GM12878 (cell line): ENCODE measurements around the gene RSBN1L. TPM values are rescaled to one million over a fixed set of nuclear protein-coding genes. Genes with fewer than 3 reads are reported as not detected.

Source experiments
- ATAC-seq: fragments of 200-7000 bp; cut with Tn5 transposase; 3 replicates; pipeline ENCODE4 v1.9.1; 2020; ENCODE audit warnings: mild to moderate bottlenecking, moderate library complexity
- BruUV-seq: library from RNA; stranded (reverse); fragments of 400-500 nt; replicated peaks from 2 replicates; lab custom pipeline; 2021; lab: Mats Ljungman, UMichigan
- CTCF ChIA-PET: fragments of 300-600 bp; sonication (Branson Sonifier 250); formaldehyde crosslinking; extraction: SDS; loops from one replicate; lab custom pipeline; 2021; ENCODE audit warnings: inconsistent platforms; lab: Yijun Ruan, JAX
- POLR2A ChIA-PET: fragments of 350-600 bp; formaldehyde crosslinking; extraction: SDS; loops from one replicate; lab custom pipeline; 2021; ENCODE audit warnings: inconsistent platforms; lab: Charles Lee
- RAD21 ChIA-PET: fragments of 300-600 bp; sonication (Branson Sonifier 250); formaldehyde crosslinking; loops from one replicate; lab custom pipeline; 2023; ENCODE audit warnings: antibody characterized with exemption; ENCODE audit not compliant: unreplicated experiment; lab: Charles Lee
- SMC1A ChIA-PET: fragments of 300-600 bp; sonication (Branson Sonifier 250); formaldehyde crosslinking; loops from one replicate; lab custom pipeline; 2023; ENCODE audit not compliant: unreplicated experiment, uncharacterized antibody; lab: Charles Lee
- DNase-seq: peaks from one replicate; pipeline ENCODE4 v3.0.0-alpha.2; 2011; ENCODE audit warnings: low read depth, low spot score
- FAIRE-seq: peaks from 3 replicates; lab custom pipeline; 2011; peaks lifted over from hg19 to GRCh38; lab: Jason Lieb, UNC
- H2AFZ ChIP-seq: 2 replicates; pipeline ENCODE4 v1.6.0; 2011; ENCODE audit warnings: low read depth, low read length, control low read depth; ENCODE audit not compliant: control insufficient read depth
- H3K27ac ChIP-seq: 2 replicates; pipeline ENCODE4 v1.5.1; 2011; ENCODE audit warnings: control low read depth; ENCODE audit not compliant: control insufficient read depth, insufficient read depth
- H3K27me3 ChIP-seq, 2 experiments: replicated peaks in 1 of 2; 2 replicates each; pipeline versions ENCODE4 v1.6.0 to v1.6.1; 2011; ENCODE audit warnings: low read length in 1 of 2; ENCODE audit not compliant: control insufficient read depth in 2 of 2, insufficient read depth in 2 of 2
- H3K36me3 ChIP-seq, 2 experiments: 2 replicates each; pipeline ENCODE4 v1.5.1; 2011; ENCODE audit warnings: low read length in 1 of 2; ENCODE audit not compliant: control insufficient read depth in 2 of 2, insufficient read depth in 2 of 2
- H3K4me1 ChIP-seq: 2 replicates; pipeline ENCODE4 v1.6.1; 2011; ENCODE audit warnings: mild to moderate bottlenecking, low read length, moderate library complexity, mixed read lengths; ENCODE audit not compliant: control insufficient read depth, insufficient read depth
- H3K4me2 ChIP-seq: 2 replicates; pipeline ENCODE4 v1.6.0; 2011; ENCODE audit warnings: control low read depth; ENCODE audit not compliant: control insufficient read depth, insufficient read depth
- H3K4me3 ChIP-seq: fragments of 200-600 bp; sonication (generic); 2 replicates; pipeline ENCODE4 v1.5.1; 2016
- H3K79me2 ChIP-seq: 2 replicates; pipeline ENCODE4 v1.6.0; 2011; ENCODE audit warnings: low read length; ENCODE audit not compliant: control insufficient read depth, insufficient read depth
- H3K9ac ChIP-seq: 2 replicates; pipeline ENCODE4 v1.8.0; 2011; ENCODE audit warnings: low read length, control low read depth, mixed read lengths; ENCODE audit not compliant: control insufficient read depth, insufficient read depth
- H3K9me3 ChIP-seq: replicated peaks from 3 replicates; pipeline ENCODE4 v1.5.1; 2011; ENCODE audit warnings: mild to moderate bottlenecking, low read length; ENCODE audit not compliant: control insufficient read depth, insufficient read depth
- H4K20me1 ChIP-seq: 2 replicates; pipeline ENCODE4 v1.6.0; 2011; ENCODE audit not compliant: control insufficient read depth, insufficient read depth
- CBX5 ChIP-seq: sonication (generic); IDR thresholded peaks from 2 replicates; pipeline ENCODE4 v1.6.1; 2016; ENCODE audit warnings: low read depth, moderate library complexity, mild to moderate bottlenecking, inconsistent platforms
- EED ChIP-seq: sonication (generic); IDR thresholded peaks from 2 replicates; pipeline ENCODE4 v1.6.1; 2016; ENCODE audit warnings: antibody characterized with exemption, low read depth
- HSF1 ChIP-seq: fragments of 150-350 bp; IDR thresholded peaks from 2 replicates; pipeline ENCODE4 v1.6.1; 2014; ENCODE audit warnings: mild to moderate bottlenecking, low read depth, low read length
- IKZF2 ChIP-seq, 2 experiments: fragments of 450-650 bp; IDR thresholded peaks; 2 replicates each; pipeline ENCODE4 v1.6.1; 2017; ENCODE audit warnings: mild to moderate bottlenecking in 2 of 2, moderate library complexity in 2 of 2
- NFXL1 ChIP-seq: fragments of 450-650 bp; IDR thresholded peaks from 2 replicates; pipeline ENCODE4 v1.6.1; 2017; ENCODE audit warnings: antibody characterized with exemption, mild to moderate bottlenecking, borderline replicate concordance
- POLR2AphosphoS2 ChIP-seq: IDR thresholded peaks from 2 replicates; pipeline ENCODE4 v1.6.1; 2011; ENCODE audit warnings: low read depth, mild to moderate bottlenecking, low read length, improper control_type of control experiment, moderate library complexity
- POU2F2 ChIP-seq: IDR thresholded peaks from 3 replicates; pipeline ENCODE4 v1.6.1; 2011; ENCODE audit warnings: low read depth, mild to moderate bottlenecking, low read length, borderline replicate concordance
- RAD51 ChIP-seq: fragments of 450-650 bp; IDR thresholded peaks from 2 replicates; pipeline ENCODE4 v1.6.1; 2016; ENCODE audit warnings: moderate library complexity, mild to moderate bottlenecking, inconsistent platforms
- TCF7 ChIP-seq: IDR thresholded peaks from 2 replicates; pipeline ENCODE4 v1.6.1; 2014; ENCODE audit warnings: antibody characterized with exemption, borderline replicate concordance
- WRNIP1 ChIP-seq: IDR thresholded peaks from 2 replicates; pipeline ENCODE4 v1.6.1; 2011; ENCODE audit warnings: low read depth, low read length, improper control_type of control experiment, borderline replicate concordance
- WGBS: methylation state at CpG from one replicate; pipeline ENCODE4 v1.1.6; 2016; ENCODE audit warnings: low lambda C conversion rate; ENCODE audit not compliant: insufficient replicate concordance, insufficient coverage; ENCODE audit errors: missing lambda C conversion rate; 5-methylcytosine and 5-hydroxymethylcytosine counted together
- in situ Hi-C: fragments of 300-500 bp; cut with MboI; formaldehyde crosslinking; loops from 9 replicates; pipeline ENCODE4 v1.14.3; 2018; ENCODE audit warnings: mixed read lengths
- intact Hi-C: fragments of 100-400 bp; cut with micrococcal nuclease; formaldehyde crosslinking; loops from one replicate; pipeline ENCODE4 v1.14.2; 2022; ENCODE audit not compliant: unreplicated experiment
- polyA plus RNA-seq, 11 experiments: library from polyadenylated mRNA; depleted of rRNA in 4 of 11; unstranded in 6 of 11; stranded (reverse) in 5 of 11; fragments of >200 nt; fragmentation: Nextera tagmentation in 4 of 11; fragmentation: Illumina TruSeq in 1 of 11; extraction: Ambion mirVana in 4 of 11; extraction: Trizol in 1 of 11; gene quantifications; 1 replicate in 1 of 11; 2 replicates in 10 of 11; pipeline versions ENCODE4 v1.2.1 to v1.2.3, GENCODE V29; 2011 to 2016; ENCODE audit warnings: inconsistent platforms in 2 of 11, missing spikeins in 2 of 11, low read depth in 1 of 11
- total RNA-seq, 4 experiments: library from RNA; depleted of rRNA in 3 of 4; stranded (reverse); fragments of >200 nt in 3 of 4; fragmentation: Illumina TruSeq in 1 of 4; extraction: Trizol in 1 of 4; gene quantifications; 2 replicates each; pipeline versions ENCODE4 v1.2.1 to v1.2.3, GENCODE V29; 2013 to 2021

Gene RSBN1L
- total and polyA plus RNA-seq, 10 of the 15 experiments (the other 5 are each of a cell fraction or from before 2014, with no cell fraction given), result 4.5 to 23.7 (median 10.3) TPM

GRCh38 chr7:77831953-77832352, 135.7 kb downstream of the RSBN1L start:
- FAIRE-seq, result no peak
- no peak for DNase-seq
- no peak overlapping the region for H3K27ac ChIP-seq
- no peaks in the 10 kb centered on the region for H4K20me1 ChIP-seq
- ChIA-PET CTCF (interaction anchor here (0.6 to 0.8 kb wide), 2 partner anchors 9 to 12 kb away, joined by 3 read pairs; no protein-coding TSS in a partner anchor), RAD21 (no interaction called here), POLR2A (interaction anchor here (1.8 kb wide), 1 partner anchor 9 kb away, joined by 5 read pairs; no protein-coding TSS in a partner anchor), SMC1A (interaction anchor here (2.0 kb wide), 1 partner anchor 9 kb away, joined by 8 read pairs; no protein-coding TSS in a partner anchor)
- in situ Hi-C loops (no loop called here), intact Hi-C loops (no loop called here)
- ATAC-seq, result no peak
- no peaks in the 10 kb centered on the region for H3K27me3 ChIP-seq
- H3K4me2 ChIP-seq, result no peak overlapping the region
- no TSS peak for BruUV-seq
- no peak overlapping the region for H2AFZ ChIP-seq
- WGBS, result 93% methylated on average over 1 of the region's 1 CpG
- no peak for TF ChIP-seq CBX5
- no peak for TF ChIP-seq POU2F2
- TF ChIP-seq POLR2AphosphoS2, result no peak
- TF ChIP-seq RAD51, result no peak
- TF ChIP-seq IKZF2 (IDR thresholded peaks at IDR 0.05), result no peak
- no peak for TF ChIP-seq TCF7
- no peak for TF ChIP-seq WRNIP1
- no peak for TF ChIP-seq HSF1
- TF ChIP-seq NFXL1, result no peak
- TF ChIP-seq EED, result no peak
- peaks cover 23% of the 10 kb centered on the region for H3K79me2 ChIP-seq
- peaks cover 0 to 2% of the 10 kb centered on the region in 2 experiments; a peak in 1 of 4 replicates for H3K36me3 ChIP-seq
- no peak overlapping the region for H3K9ac ChIP-seq
- H3K9me3 ChIP-seq, result peaks cover 2% of the 10 kb centered on the region; the same call in 1 of the 3 replicates
- H3K4me3 ChIP-seq, result no peak overlapping the region
- H3K4me1 ChIP-seq, result peaks cover 8% of the 10 kb centered on the region; the same call in 1 of the 2 replicates

Other genes starting within 250 kb of the RSBN1L start
- 17.8 and 22.4 TPM in 2 replicates for gene PTPN12, start 159.2 kb upstream of the RSBN1L start, total RNA-seq (2014; rRNA removed)
- 23.7 and 26.3 TPM in 2 replicates for gene PTPN12, start 159.2 kb upstream of the RSBN1L start, total RNA-seq (2014; rRNA removed; fragmentation: Illumina TruSeq; extraction: Trizol)
- gene PTPN12, start 159.2 kb upstream of the RSBN1L start, total RNA-seq (2021), result 35.1 and 35.8 TPM in 2 replicates
- gene PTPN12, start 159.2 kb upstream of the RSBN1L start, polyA plus RNA-seq (2011; rRNA removed), result 43.1 and 45.7 TPM in 2 replicates
- 52.9 and 63.3 TPM in 2 replicates for gene PTPN12, start 159.2 kb upstream of the RSBN1L start, polyA plus RNA-seq (2014; fragmentation: Illumina TruSeq; extraction: Trizol)
- 10 to 100 TPM; 12.3 to 12.6 TPM for gene PTPN12, start 159.2 kb upstream of the RSBN1L start, polyA plus RNA-seq (2014; fragmentation: Nextera tagmentation; extraction: Ambion mirVana)
- 16.6 and 16.9 TPM in 2 replicates for gene PTPN12, start 159.2 kb upstream of the RSBN1L start, polyA plus RNA-seq (2014; rRNA removed)
- gene PTPN12, start 159.2 kb upstream of the RSBN1L start, polyA plus RNA-seq (2016; fragmentation: Nextera tagmentation; extraction: Ambion mirVana), result 1 to 10 TPM; 6.6 to 7.1 TPM
- gene TMEM60, start 102.0 kb downstream of the RSBN1L start, total RNA-seq (2014; rRNA removed), result 15.5 and 21.0 TPM in 2 replicates
- 20.1 and 21.3 TPM in 2 replicates for gene TMEM60, start 102.0 kb downstream of the RSBN1L start, total RNA-seq (2014; rRNA removed; fragmentation: Illumina TruSeq; extraction: Trizol)
- 12.8 and 13.2 TPM in 2 replicates for gene TMEM60, start 102.0 kb downstream of the RSBN1L start, total RNA-seq (2021)
- gene TMEM60, start 102.0 kb downstream of the RSBN1L start, polyA plus RNA-seq (2011; rRNA removed), result 36.3 and 48.0 TPM in 2 replicates
- gene TMEM60, start 102.0 kb downstream of the RSBN1L start, polyA plus RNA-seq (2014; fragmentation: Illumina TruSeq; extraction: Trizol), result 20.9 and 24.3 TPM in 2 replicates
- 10 to 100 TPM; 75.6 to 94.2 TPM for gene TMEM60, start 102.0 kb downstream of the RSBN1L start, polyA plus RNA-seq (2014; fragmentation: Nextera tagmentation; extraction: Ambion mirVana)
- gene TMEM60, start 102.0 kb downstream of the RSBN1L start, polyA plus RNA-seq (2014; rRNA removed), result 18.8 and 25.7 TPM in 2 replicates
- gene TMEM60, start 102.0 kb downstream of the RSBN1L start, polyA plus RNA-seq (2016; fragmentation: Nextera tagmentation; extraction: Ambion mirVana), result 10 to 100 TPM; 34.8 to 36.0 TPM
- 29.2 and 35.3 TPM in 2 replicates for gene PHTF2, start 102.3 kb downstream of the RSBN1L start, total RNA-seq (2014; rRNA removed)
- 35.1 and 35.7 TPM in 2 replicates for gene PHTF2, start 102.3 kb downstream of the RSBN1L start, total RNA-seq (2014; rRNA removed; fragmentation: Illumina TruSeq; extraction: Trizol)
- 30.4 and 33.6 TPM in 2 replicates for gene PHTF2, start 102.3 kb downstream of the RSBN1L start, total RNA-seq (2021)
- gene PHTF2, start 102.3 kb downstream of the RSBN1L start, polyA plus RNA-seq (2011; rRNA removed), result 41.8 and 69.0 TPM in 2 replicates
- 40.3 and 50.4 TPM in 2 replicates for gene PHTF2, start 102.3 kb downstream of the RSBN1L start, polyA plus RNA-seq (2014; fragmentation: Illumina TruSeq; extraction: Trizol)
- gene PHTF2, start 102.3 kb downstream of the RSBN1L start, polyA plus RNA-seq (2014; fragmentation: Nextera tagmentation; extraction: Ambion mirVana), result 10 to 100 TPM; 12.9 to 14.1 TPM
- 22.0 and 23.8 TPM in 2 replicates for gene PHTF2, start 102.3 kb downstream of the RSBN1L start, polyA plus RNA-seq (2014; rRNA removed)
- 10 to 100 TPM; 21.0 to 24.7 TPM for gene PHTF2, start 102.3 kb downstream of the RSBN1L start, polyA plus RNA-seq (2016; fragmentation: Nextera tagmentation; extraction: Ambion mirVana)